DOHH2 (cell line): ENCODE results near the gene BACE2.

Experiments used
- H3F3A ChIP-seq: fragments of 200-600 bp; sonication (generic), shearing (Covaris generic); 2 replicates; pipeline ENCODE4 v1.6.0; 2016; ENCODE audit warnings: antibody characterized with exemption, mild to moderate bottlenecking; ENCODE audit not compliant: control insufficient read depth, insufficient read depth
- H3K27ac ChIP-seq: fragments of 200-600 bp; sonication (generic); 2 replicates; pipeline ENCODE4 v1.5.1; 2014; ENCODE audit warnings: low read depth, mild to moderate bottlenecking, low read length, moderate library complexity
- H3K27me3 ChIP-seq: fragments of 200-600 bp; sonication (generic); 2 replicates; pipeline ENCODE4 v1.6.1; 2014; ENCODE audit warnings: mild to moderate bottlenecking, low read length, mixed read lengths; ENCODE audit not compliant: control insufficient read depth
- H3K36me3 ChIP-seq: fragments of 200-600 bp; sonication (generic); 2 replicates; pipeline ENCODE4 v1.6.1; 2014; ENCODE audit warnings: mild to moderate bottlenecking, low read length, moderate library complexity, mixed read lengths; ENCODE audit not compliant: control insufficient read depth
- H3K4me1 ChIP-seq: fragments of 200-600 bp; sonication (generic); 2 replicates; pipeline ENCODE4 v1.6.1; 2014; ENCODE audit warnings: mild to moderate bottlenecking, low read length, mixed read lengths; ENCODE audit not compliant: control insufficient read depth
- H3K4me2 ChIP-seq: fragments of 200-600 bp; sonication (generic); 2 replicates; pipeline ENCODE4 v1.6.0; 2014; ENCODE audit warnings: mild to moderate bottlenecking, low read length, moderate library complexity
- H3K4me3 ChIP-seq: fragments of 200-600 bp; sonication (generic); 2 replicates; pipeline ENCODE4 v1.5.1; 2014; ENCODE audit warnings: mild to moderate bottlenecking, low read length, mixed read lengths
- H3K79me2 ChIP-seq: fragments of 200-600 bp; sonication (generic); 2 replicates; pipeline ENCODE4 v1.6.1; 2014; ENCODE audit warnings: mild to moderate bottlenecking, low read length, mixed read lengths; ENCODE audit not compliant: control insufficient read depth
- H3K9me2 ChIP-seq: fragments of 200-600 bp; sonication (generic); replicated peaks from 2 replicates; pipeline ENCODE4 v1.6.1; 2014; ENCODE audit warnings: mild to moderate bottlenecking, low read length, mixed read lengths; ENCODE audit not compliant: control insufficient read depth
- H3K9me3 ChIP-seq: fragments of 200-600 bp; sonication (generic); 2 replicates; pipeline ENCODE4 v1.6.1; 2014; ENCODE audit warnings: antibody characterized with exemption, low read length, mixed read lengths; ENCODE audit not compliant: control insufficient read depth, insufficient read depth
- H4K20me1 ChIP-seq: fragments of 200-600 bp; sonication (generic); 2 replicates; pipeline ENCODE4 v1.6.0; 2014; ENCODE audit warnings: low read depth, mild to moderate bottlenecking, antibody characterized with exemption, low read length, moderate library complexity; ENCODE audit not compliant: control insufficient read depth, insufficient read depth
- EZH2phosphoT487 ChIP-seq: fragments of 200-600 bp; sonication (generic); IDR thresholded peaks from 2 replicates; pipeline ENCODE4 v1.6.1; 2017; ENCODE audit warnings: borderline replicate concordance, mild to moderate bottlenecking, antibody characterized with exemption, low read length, moderate library complexity, mixed read lengths
- TF ChIP-seq, protein P1 (sequence below): fragments of 200-600 bp; sonication (generic); IDR thresholded peaks from one replicate; pipeline ENCODE4 v1.5.1; 2014; ENCODE audit warnings: antibody characterized with exemption, mild to moderate bottlenecking, low read depth, low read length; ENCODE audit not compliant: poor library complexity, severe bottlenecking

Gene BACE2

DNA sequence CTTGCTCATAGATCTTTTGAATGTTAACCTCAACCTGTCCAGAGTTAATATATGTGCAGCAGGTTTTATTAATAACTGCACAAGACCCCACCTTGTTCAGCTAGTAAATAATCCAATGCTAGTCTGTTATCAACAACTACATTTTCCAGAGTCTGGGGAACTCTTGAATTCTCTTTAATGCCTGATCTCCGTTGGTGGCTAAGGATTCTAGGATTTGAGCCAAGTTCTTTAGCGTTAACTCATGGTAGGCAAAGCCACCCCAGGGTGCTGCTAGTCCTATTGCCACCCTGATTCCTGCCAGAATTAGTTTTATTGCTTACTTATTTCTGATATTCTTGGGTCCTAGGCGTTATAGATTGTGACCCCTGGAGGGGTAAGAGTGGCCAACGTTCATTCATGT, 12.8 kb downstream of the BACE2 start:
- no peaks in the 10 kb centered on the region for H3K79me2 ChIP-seq
- H3K36me3 ChIP-seq: no peaks in the 10 kb centered on the region
- H3F3A ChIP-seq: no peaks in the 10 kb centered on the region
- no peaks in the 10 kb centered on the region for H3K4me1 ChIP-seq
- no peaks in the 10 kb centered on the region for H4K20me1 ChIP-seq
- TF ChIP-seq, protein P1, sequence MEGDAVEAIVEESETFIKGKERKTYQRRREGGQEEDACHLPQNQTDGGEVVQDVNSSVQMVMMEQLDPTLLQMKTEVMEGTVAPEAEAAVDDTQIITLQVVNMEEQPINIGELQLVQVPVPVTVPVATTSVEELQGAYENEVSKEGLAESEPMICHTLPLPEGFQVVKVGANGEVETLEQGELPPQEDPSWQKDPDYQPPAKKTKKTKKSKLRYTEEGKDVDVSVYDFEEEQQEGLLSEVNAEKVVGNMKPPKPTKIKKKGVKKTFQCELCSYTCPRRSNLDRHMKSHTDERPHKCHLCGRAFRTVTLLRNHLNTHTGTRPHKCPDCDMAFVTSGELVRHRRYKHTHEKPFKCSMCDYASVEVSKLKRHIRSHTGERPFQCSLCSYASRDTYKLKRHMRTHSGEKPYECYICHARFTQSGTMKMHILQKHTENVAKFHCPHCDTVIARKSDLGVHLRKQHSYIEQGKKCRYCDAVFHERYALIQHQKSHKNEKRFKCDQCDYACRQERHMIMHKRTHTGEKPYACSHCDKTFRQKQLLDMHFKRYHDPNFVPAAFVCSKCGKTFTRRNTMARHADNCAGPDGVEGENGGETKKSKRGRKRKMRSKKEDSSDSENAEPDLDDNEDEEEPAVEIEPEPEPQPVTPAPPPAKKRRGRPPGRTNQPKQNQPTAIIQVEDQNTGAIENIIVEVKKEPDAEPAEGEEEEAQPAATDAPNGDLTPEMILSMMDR: no peak
- TF ChIP-seq EZH2phosphoT487: no peak
- H3K9me2 ChIP-seq: no peaks in the 10 kb centered on the region
- no peak overlapping the region for H3K4me2 ChIP-seq
- no peaks in the 10 kb centered on the region for H3K27me3 ChIP-seq
- no peak overlapping the region for H3K4me3 ChIP-seq
- H3K9me3 ChIP-seq: no peaks in the 10 kb centered on the region
- no peak overlapping the region for H3K27ac ChIP-seq

DNA sequence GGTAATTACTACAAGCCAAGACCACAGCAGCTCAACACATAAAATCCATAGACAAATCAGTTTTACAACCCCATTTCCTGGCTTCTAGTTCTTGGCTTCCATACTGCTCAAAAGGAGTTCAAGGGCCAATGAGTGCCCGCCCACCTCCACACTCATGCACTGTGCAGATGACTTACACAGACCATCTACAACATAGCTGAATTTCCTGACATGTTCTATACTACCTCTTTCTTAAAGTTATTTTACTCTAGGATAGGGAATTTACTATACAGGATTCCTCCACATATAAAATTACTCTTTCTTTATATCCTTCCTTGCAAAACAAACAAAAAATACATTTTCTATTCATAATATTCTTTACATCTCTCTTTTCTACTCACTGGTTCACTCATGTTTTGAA, 14.6 kb downstream of the BACE2 start:
- Histone ChIP-seq H3K27ac (no peak overlapping the region), H3K4me1 (no peaks in the 10 kb centered on the region), H4K20me1 (no peaks in the 10 kb centered on the region), H3F3A (no peaks in the 10 kb centered on the region), H3K9me2 (no peaks in the 10 kb centered on the region), H3K27me3 (no peaks in the 10 kb centered on the region), H3K4me2 (no peak overlapping the region), H3K4me3 (no peak overlapping the region), H3K9me3 (no peaks in the 10 kb centered on the region), H3K79me2 (no peaks in the 10 kb centered on the region), H3K36me3 (no peaks in the 10 kb centered on the region)
- TF ChIP-seq, protein P1: no peak

DNA sequence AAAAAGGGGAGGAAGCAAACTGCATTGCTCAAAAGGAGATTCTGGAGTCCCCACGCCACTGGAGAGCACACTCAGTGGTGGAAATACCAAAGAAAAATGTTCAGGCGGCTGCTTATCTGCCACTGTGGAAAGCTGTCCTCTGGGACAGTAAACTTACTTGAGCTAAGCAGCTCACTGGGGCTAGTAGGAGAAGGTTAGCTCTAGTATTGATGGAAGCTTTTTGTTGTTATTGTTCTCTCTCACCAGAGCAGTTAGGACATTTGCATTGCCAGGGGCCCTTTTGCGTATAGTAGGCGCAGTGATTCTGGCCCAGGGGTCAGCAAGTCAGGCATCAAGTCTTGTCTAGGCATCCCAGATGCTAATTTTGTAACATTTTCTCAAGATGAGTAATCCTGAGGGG, 15.6 kb downstream of the BACE2 start:
- H3K27ac ChIP-seq: no peak overlapping the region
- H3K4me2 ChIP-seq: no peak overlapping the region
- H4K20me1 ChIP-seq: no peaks in the 10 kb centered on the region
- H3K79me2 ChIP-seq: no peaks in the 10 kb centered on the region
- no peaks in the 10 kb centered on the region for H3K4me1 ChIP-seq
- H3K9me2 ChIP-seq: no peaks in the 10 kb centered on the region
- no peaks in the 10 kb centered on the region for H3K36me3 ChIP-seq
- H3K27me3 ChIP-seq: no peaks in the 10 kb centered on the region
- no peak overlapping the region for H3K4me3 ChIP-seq
- H3K9me3 ChIP-seq: no peaks in the 10 kb centered on the region
- H3F3A ChIP-seq: no peaks in the 10 kb centered on the region
- TF ChIP-seq, protein P1: no peak
- TF ChIP-seq EZH2phosphoT487: no peak

DNA sequence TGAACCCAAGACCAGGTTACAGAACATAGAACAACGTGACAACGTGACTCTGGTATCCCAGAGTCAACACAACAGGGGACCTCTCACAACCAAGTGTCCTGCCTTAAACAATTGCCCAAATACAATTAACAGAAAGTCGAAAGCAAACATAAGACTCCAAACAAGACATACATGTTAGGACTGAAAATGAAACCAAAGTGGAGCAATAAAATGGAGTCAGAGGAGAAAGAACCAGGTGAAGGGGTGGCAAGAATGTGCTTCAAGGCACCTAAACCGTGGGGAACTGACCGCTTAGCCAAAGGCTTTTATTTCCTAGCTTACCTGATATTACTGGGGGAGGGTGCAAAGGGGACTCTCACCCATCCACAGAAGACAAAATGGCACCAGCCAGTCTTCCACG, 17.8 kb downstream of the BACE2 start:
- no peaks in the 10 kb centered on the region for H4K20me1 ChIP-seq
- H3F3A ChIP-seq: no peaks in the 10 kb centered on the region
- no peaks in the 10 kb centered on the region for H3K79me2 ChIP-seq
- no peaks in the 10 kb centered on the region for H3K4me1 ChIP-seq
- no peaks in the 10 kb centered on the region for H3K9me2 ChIP-seq
- H3K27ac ChIP-seq: no peak overlapping the region
- H3K27me3 ChIP-seq: no peaks in the 10 kb centered on the region
- H3K36me3 ChIP-seq: no peaks in the 10 kb centered on the region
- no peaks in the 10 kb centered on the region for H3K9me3 ChIP-seq
- TF ChIP-seq, protein P1: no peak
- TF ChIP-seq EZH2phosphoT487: no peak
- H3K4me2 ChIP-seq: no peak overlapping the region
- H3K4me3 ChIP-seq: no peak overlapping the region
